H1 (cell line): ENCODE data around the gene SLFN5. TPM values are rescaled to one million over a fixed set of nuclear protein-coding genes. Genes with fewer than 3 reads are reported as not detected.

Source experiments
- CBX8 ChIP-seq: fragments of 300-800, 300-1000 bp; sonication (generic); IDR thresholded peaks from 2 replicates; pipeline ENCODE4 v1.7.1; 2016; ENCODE audit warnings: low read depth, low read length, borderline replicate concordance
- CREB1 ChIP-seq: IDR thresholded peaks from 2 replicates; pipeline ENCODE4 v1.6.1; 2012; ENCODE audit warnings: inconsistent platforms
- CTCF ChIP-seq, 3 experiments: IDR thresholded peaks; 1 replicate in 2 of 3; 2 replicates in 1 of 3; pipeline versions ENCODE4 v1.5.1 to v1.6.1; 2011; ENCODE audit warnings: low read length in 3 of 3, mild to moderate bottlenecking in 3 of 3, inconsistent platforms in 2 of 3, low read depth in 1 of 3, moderate library complexity in 1 of 3; ENCODE audit not compliant: insufficient read depth in 1 of 3; ENCODE audit errors: control extremely low read depth in 1 of 3
- MAX ChIP-seq: IDR thresholded peaks from 2 replicates; pipeline ENCODE4 v1.6.1; 2012; ENCODE audit warnings: inconsistent platforms
- RXRA ChIP-seq: IDR thresholded peaks from 2 replicates; pipeline ENCODE4 v1.6.1; 2011; ENCODE audit warnings: low read depth, mild to moderate bottlenecking, low read length, moderate library complexity; ENCODE audit not compliant: insufficient read depth
- SAP30 ChIP-seq: fragments of 300-600 bp; sonication (generic); IDR thresholded peaks from 2 replicates; pipeline ENCODE4 v1.7.1; 2012; ENCODE audit warnings: low read length, moderate library complexity, mild to moderate bottlenecking, inconsistent platforms; ENCODE audit not compliant: insufficient read depth, insufficient replicate concordance
- YY1 ChIP-seq: IDR thresholded peaks from 2 replicates; pipeline ENCODE4 v1.6.1; 2011; ENCODE audit warnings: low read depth, mild to moderate bottlenecking, low read length
- polyA plus RNA-seq, 7 experiments: library from polyadenylated mRNA; depleted of rRNA in 3 of 7; stranded (reverse) in 5 of 7; unstranded in 2 of 7; fragments of >200 nt in 5 of 7; fragments of 200-250 nt in 2 of 7; gene quantifications; 1 replicate in 5 of 7; 2 replicates in 1 of 7; 4 replicates in 1 of 7; pipeline versions ENCODE4 v1.2.1 to v1.2.3, GENCODE V29; 2011 to 2013; ENCODE audit warnings: missing spikeins in 2 of 7, mixed read lengths in 2 of 7
- total RNA-seq: library from RNA; stranded (reverse); fragmentation: NEBNext Ultra II Directional; extraction: Animal tissue kit (Norgen Biotek cat#: 25700); gene quantifications from 2 replicates; pipeline ENCODE4 v1.2.1, GENCODE V29; 2021

The SLFN5 gene
- total and polyA plus RNA-seq, 2 of the 8 experiments (the other 6 are each of a cell fraction or from before 2014, with no cell fraction given), result 0.86 to 3.0 TPM

GRCh38 chr17:35315283-35315682 is 72.4 kb downstream of the SLFN5 start (continued):
- TF ChIP-seq CBX8 (no peak), YY1 (no peak), SAP30 (no peak), RXRA (no peak), CTCF (IDR thresholded peaks at IDR 0.05; ENCODE audit: control extremely low read depth in 1 of 3, insufficient read depth in 1 of 3, low read depth in 1 of 3, low read length in 3 of 3) (no peak), CREB1 (no peak), MAX (no peak)
